Measurements from ENCODE around the gene ADGRF3. TPM values are rescaled to one million over a fixed set of nuclear protein-coding genes. Genes with fewer than 3 reads are reported as not detected.
"Not testable (repeated sequence)": the region's sequence is repeated elsewhere in the genome, so short reads cannot be mapped to it uniquely, and the experiment has no call there.

Gene ADGRF3
- total RNA-seq, 1 donor from 2014 or later: 0.16 TPM

- ATAC-seq (peak; percentile 53), DNase-seq (ENCODE audit: missing footprints) (no peak)
- intact Hi-C loops (cut with DNase I): loop anchor here (2.0 kb wide), 1 partner anchor 13 kb away; no protein-coding TSS in a partner anchor
These were observed 78.4 kb downstream of the ADGRF3 start for GRCh38 chr2:26268213-26268612.

- DNase-seq (ENCODE audit: missing footprints); ATAC-seq; intact Hi-C loops (cut with DNase I): not testable (repeated sequence)
These were observed 87.8 kb downstream of the ADGRF3 start for GRCh38 chr2:26258836-26259235.

Other genes starting within 250 kb of the ADGRF3 start
- 1.4 TPM for gene GAREM2, start 173.7 kb downstream of the ADGRF3 start, total RNA-seq
- 764 TPM for gene HADHA, start 102.2 kb downstream of the ADGRF3 start, total RNA-seq
- 1,782 TPM for gene HADHB, start 101.8 kb downstream of the ADGRF3 start, total RNA-seq
- 14.3 TPM for gene SELENOI, start 646 bp downstream of the ADGRF3 start, total RNA-seq
- 0.30 TPM for gene DRC1, start 55.1 kb upstream of the ADGRF3 start, total RNA-seq
- 0.08 TPM for gene OTOF, start 131.3 kb upstream of the ADGRF3 start, total RNA-seq